Measurements from ENCODE around the gene RPL11. TPM values are rescaled to one million over a fixed set of nuclear protein-coding genes. Genes with fewer than 3 reads are reported as not detected.

Gene RPL11
- total and polyA plus RNA-seq, 2 of the 8 experiments (the other 6 are each of a cell fraction or from before 2014, with no cell fraction given), result 1,192 to 1,426 TPM

DNA sequence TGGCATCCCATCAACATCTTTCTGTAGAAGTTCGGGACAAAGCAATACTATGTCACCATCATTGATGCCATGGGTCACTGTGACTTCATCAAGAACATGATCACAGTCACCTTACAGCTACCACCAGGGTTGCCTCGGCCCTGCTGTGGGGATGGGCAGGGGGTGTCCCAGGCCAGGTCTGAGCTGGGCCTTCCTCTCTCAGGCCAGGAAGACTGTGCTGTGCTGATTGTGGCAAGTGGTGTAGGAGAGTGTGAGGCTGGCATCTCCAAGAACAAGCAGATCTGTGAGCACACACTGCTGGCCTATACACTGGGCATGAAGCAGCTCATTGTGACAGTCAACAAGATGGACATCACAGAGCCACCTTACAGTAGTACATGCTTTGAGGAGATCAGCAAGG, 20.9 kb upstream of the RPL11 start:
- Histone ChIP-seq H2AK5ac (ENCODE audit: low read depth, low read length) (no peak overlapping the region), H2BK20ac (ENCODE audit: low read length) (no peak overlapping the region), H2BK12ac (ENCODE audit: low read depth, low read length) (no peak overlapping the region), H2BK5ac (ENCODE audit: low read depth, low read length) (no peak overlapping the region), H3K9me3 (ENCODE audit: insufficient read depth in 2 of 2, low read depth in 1 of 2, low read length in 1 of 2) (no peaks in the 10 kb centered on the region), H3K4ac (replicated peaks; ENCODE audit: insufficient read length, low read depth, low read length) (no peak overlapping the region), H4K20me1 (replicated peaks in 1 of 2; ENCODE audit: control insufficient read depth in 1 of 2, insufficient read depth in 2 of 2, low read length in 2 of 2) (no peaks in the 10 kb centered on the region), H2BK120ac (replicated peaks; ENCODE audit: low read depth, low read length) (no peak overlapping the region), H3K27ac (ENCODE audit: low read depth, low read length) (no peak overlapping the region), H3K4me1 (replicated peaks in 1 of 4; ENCODE audit: control insufficient read depth in 3 of 4, insufficient read depth in 4 of 4, low read length in 3 of 4) (no peaks in the 10 kb centered on the region), H3K27me3 (replicated peaks in 1 of 4; ENCODE audit: control insufficient read depth in 3 of 4, extremely low read depth in 1 of 4, insufficient read depth in 3 of 4, low read length in 3 of 4) (no peaks in the 10 kb centered on the region), H4K91ac (replicated peaks; ENCODE audit: insufficient read length, low read length) (no peak overlapping the region), H3K56ac (replicated peaks; ENCODE audit: insufficient read length, low read depth, low read length) (no peak overlapping the region), H3K4me3 (ENCODE audit: extremely low read depth in 1 of 4, insufficient read depth in 2 of 4, low read depth in 3 of 4, low read length in 4 of 4) (no peak overlapping the region), H4K8ac (ENCODE audit: extremely low read depth, insufficient read depth, low read length) (no peak overlapping the region), H3K23ac (ENCODE audit: insufficient read length) (no peak overlapping the region), H3K23me2 (ENCODE audit: low read depth, low read length) (no peaks in the 10 kb centered on the region), H4K5ac (ENCODE audit: insufficient read length, low read depth, low read length) (no peak overlapping the region), H2AFZ (ENCODE audit: low read length) (no peak overlapping the region), H3K18ac (ENCODE audit: extremely low read depth, low read length) (no peak overlapping the region), H3K9ac (replicated peaks in 1 of 4; ENCODE audit: extremely low read depth in 1 of 4, low read depth in 3 of 4, low read length in 3 of 4) (no peak overlapping the region), H2BK15ac (ENCODE audit: low read length) (no peak overlapping the region), H3K4me2 (ENCODE audit: insufficient read depth in 1 of 2, low read depth in 2 of 2, low read length in 2 of 2) (no peak overlapping the region), H3K14ac (ENCODE audit: insufficient read length) (no peak overlapping the region), H3K79me1 (ENCODE audit: low read depth, low read length) (no peaks in the 10 kb centered on the region), H3K36me3 (ENCODE audit: control insufficient read depth in 2 of 4, insufficient read depth in 4 of 4, low read length in 3 of 4) (no peaks in the 10 kb centered on the region), H3K79me2 (ENCODE audit: control insufficient read depth in 1 of 2, insufficient read depth in 2 of 2, low read length in 2 of 2) (no peaks in the 10 kb centered on the region)
- DNase-seq (ENCODE audit: low read depth in 1 of 2, low spot score in 2 of 2) (no peak), FAIRE-seq (no peak)
- WGBS, 2 experiments (ENCODE audit: extremely low coverage in 1 of 2, insufficient coverage in 1 of 2, insufficient read length in 1 of 2, insufficient replicate concordance in 2 of 2, low coverage in 1 of 2, low lambda C conversion rate in 2 of 2, missing lambda C conversion rate in 1 of 2), result 75% methylated on average over 2 of the region's 2 CpGs; no CpG with 5 or more reads in 1 of the 2 experiments
- TF ChIP-seq NANOG (IDR thresholded peaks at IDR 0.05; ENCODE audit: insufficient read depth, low read depth, low read length, poor library complexity, severe bottlenecking), result no peak
- TF ChIP-seq SUZ12 (IDR thresholded peaks at IDR 0.05; ENCODE audit: low read length), result no peak
- no peak for TF ChIP-seq TAF1 (IDR thresholded peaks at IDR 0.05; ENCODE audit: low read depth, low read length)
- TF ChIP-seq CBX8 (IDR thresholded peaks at IDR 0.05; ENCODE audit: borderline replicate concordance, low read depth, low read length), result no peak
- no peak for TF ChIP-seq KDM1A (IDR thresholded peaks at IDR 0.05; ENCODE audit: borderline replicate concordance, low read length)
- no peak for TF ChIP-seq SIN3A (conservative IDR thresholded peaks at IDR 0.05 in 1 of 2, IDR thresholded peaks at IDR 0.05 in 1 of 2; ENCODE audit: low read depth in 1 of 2, low read length in 2 of 2)
- TF ChIP-seq, protein P1, sequence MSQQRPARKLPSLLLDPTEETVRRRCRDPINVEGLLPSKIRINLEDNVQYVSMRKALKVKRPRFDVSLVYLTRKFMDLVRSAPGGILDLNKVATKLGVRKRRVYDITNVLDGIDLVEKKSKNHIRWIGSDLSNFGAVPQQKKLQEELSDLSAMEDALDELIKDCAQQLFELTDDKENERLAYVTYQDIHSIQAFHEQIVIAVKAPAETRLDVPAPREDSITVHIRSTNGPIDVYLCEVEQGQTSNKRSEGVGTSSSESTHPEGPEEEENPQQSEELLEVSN (IDR thresholded peaks at IDR 0.05), result no peak
- no peak for TF ChIP-seq GTF2F1 (IDR thresholded peaks at IDR 0.05; ENCODE audit: borderline replicate concordance, low read depth, low read length)
- no peak for TF ChIP-seq SIRT6 (IDR thresholded peaks at IDR 0.05; ENCODE audit: low read length)
- POLR2A ChIA-PET (ENCODE audit: partially characterized antibody), result interaction anchor here (0.6 to 1.7 kb wide), 5 partner anchors 9 to 111 kb away, joined by 3 to 5 read pairs (median 3); partner anchors contain the start of genes ID3 and RPL11
- CTCF ChIA-PET (ENCODE audit: partially characterized antibody), result interaction anchor here (0.6 to 19.9 kb wide), 12 partner anchors 11 to 377 kb away, joined by 3 to 222 read pairs (median 4); no protein-coding TSS in a partner anchor

Data from H1 (cell line).